NCI-H2029 (cell line): ENCODE measurements around the gene SDK1.

Source experiments
- DNase-seq: peaks from one replicate; lab custom pipeline; 2025; lab: John Stamatoyannopoulos, UW

SDK1 gene

DNA sequence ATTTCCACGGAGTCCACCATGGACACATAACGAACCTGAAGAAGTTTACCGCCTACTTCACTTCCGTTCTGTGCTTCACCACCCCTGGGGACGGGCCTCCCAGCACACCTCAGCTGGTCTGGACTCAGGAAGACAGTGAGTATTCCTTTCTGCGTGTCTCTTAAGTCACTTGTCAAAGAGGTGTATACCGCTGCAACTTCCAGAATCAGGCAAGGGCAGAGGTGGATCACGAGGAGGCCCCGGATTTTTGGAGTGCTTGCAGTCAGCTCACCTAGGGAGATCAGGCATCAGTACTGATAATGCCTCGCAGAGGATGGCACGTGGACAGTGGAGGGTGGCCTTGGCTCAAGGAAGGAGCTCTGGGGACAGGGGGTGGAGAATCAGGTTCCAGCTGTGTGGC is 750.6 kb downstream of the SDK1 start:
- no peak for DNase-seq

GRCh38 chr7:4052130-4052529 is 751.1 kb downstream of the SDK1 start:
- no peak for DNase-seq

- no peak for DNase-seq
Measured at GRCh38 chr7:4054158-4054557, 753.1 kb downstream of the SDK1 start.

GRCh38 chr7:4056552-4057288 is 755.7 kb downstream of the SDK1 start:
- DNase-seq: no peak

DNA sequence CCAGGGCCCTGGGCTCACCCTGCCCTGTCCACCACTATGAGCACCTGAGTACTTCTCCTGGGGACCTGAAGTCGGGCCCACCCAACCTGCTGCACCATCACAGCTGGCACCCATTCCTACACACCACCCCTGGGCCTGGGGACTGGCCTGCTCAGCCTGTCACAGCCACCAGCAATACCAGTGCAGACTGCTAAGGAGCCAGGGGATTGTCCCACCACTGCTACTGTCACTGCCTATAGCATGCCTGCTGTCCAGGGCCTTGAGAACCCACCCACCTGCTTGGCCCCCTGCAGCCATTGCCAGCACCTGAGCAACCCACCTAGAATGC is 756.2 kb downstream of the SDK1 start:
- no peak for DNase-seq

DNA sequence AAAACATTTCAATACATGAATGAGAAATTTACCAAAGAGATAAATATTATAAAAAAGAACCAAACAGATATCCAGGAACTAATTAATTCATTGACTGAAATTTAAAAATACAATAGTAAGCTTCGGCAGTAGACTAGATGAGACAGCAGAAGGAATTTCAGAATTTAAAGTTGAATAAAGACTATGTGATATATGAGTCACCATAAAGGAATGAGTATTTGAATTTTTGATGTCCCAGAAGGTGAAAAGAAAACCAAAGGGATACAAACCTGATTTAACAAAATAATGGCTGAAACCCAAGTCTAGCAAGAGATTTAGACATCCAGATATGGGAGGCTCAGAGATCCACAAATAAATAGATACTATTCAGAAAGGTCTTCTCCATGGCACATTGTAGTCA is 757.1 kb downstream of the SDK1 start:
- no peak for DNase-seq

- no peak for DNase-seq
Measured at GRCh38 chr7:4065190-4065589, 764.1 kb downstream of the SDK1 start.

DNA sequence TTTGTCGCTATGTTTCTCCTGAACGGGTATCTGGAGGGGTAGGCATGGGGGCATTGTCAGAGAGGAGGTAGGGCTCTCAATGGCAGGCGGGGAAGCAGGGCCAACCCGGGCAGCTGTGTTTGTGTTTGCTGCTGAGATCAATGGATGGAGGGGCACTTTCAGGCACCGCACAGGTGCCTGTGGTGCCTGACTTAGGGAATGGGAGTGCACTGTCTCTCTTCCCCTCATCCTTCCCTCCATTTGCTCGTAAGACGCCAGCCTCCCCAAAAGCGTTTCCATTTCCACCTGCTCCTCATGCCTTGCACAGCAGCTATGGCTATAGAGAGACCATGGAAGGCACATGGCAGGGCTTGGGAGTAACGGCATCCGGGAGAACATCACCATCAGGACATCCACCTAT is 765.2 kb downstream of the SDK1 start:
- no peak for DNase-seq

DNA sequence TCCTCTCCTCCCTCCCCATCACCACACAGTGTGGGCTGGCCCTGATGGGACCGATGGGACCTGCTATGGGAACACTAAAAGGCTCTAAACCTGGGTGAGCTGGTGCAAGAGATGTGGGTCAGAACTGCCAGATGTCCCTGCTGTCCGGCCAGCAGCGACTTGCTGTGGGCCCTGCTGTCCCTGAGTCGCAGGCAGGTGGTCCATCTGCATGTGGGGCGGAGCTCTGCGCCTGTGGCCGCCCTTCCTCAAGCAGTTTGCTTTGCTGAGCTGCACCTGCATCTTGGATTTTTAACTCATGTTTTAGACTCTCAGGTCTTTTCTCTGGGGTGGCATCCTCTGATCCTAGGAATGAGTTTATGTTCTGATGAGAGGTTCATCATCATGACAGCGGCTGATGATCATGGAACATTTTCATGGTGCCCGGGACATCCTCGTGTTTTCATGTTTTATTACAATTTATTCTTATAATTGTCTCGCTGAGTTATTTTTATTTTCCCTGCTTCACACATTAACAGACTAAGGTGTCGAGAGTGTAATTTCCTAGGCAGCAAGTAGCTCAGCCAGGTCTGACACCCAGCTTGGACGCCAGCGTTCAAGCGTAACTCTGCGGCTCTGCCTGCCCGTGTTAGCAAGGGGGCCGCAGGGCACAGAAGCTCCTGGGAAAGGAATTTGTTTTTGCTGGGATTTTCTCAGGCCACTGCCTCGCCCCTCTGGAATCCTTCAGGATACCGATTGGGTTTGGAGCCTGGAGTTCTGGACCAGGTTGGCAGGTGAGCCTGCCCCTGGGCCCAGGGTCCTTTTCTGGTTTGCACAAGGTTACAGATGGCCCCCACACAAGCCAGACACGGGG is 765.8 kb downstream of the SDK1 start:
- DNase-seq: no peak

- DNase-seq: no peak
Measured at GRCh38 chr7:4067476-4067760, 766.4 kb downstream of the SDK1 start.

GRCh38 chr7:4067874-4068273 is 766.8 kb downstream of the SDK1 start:
- DNase-seq: no peak

DNA sequence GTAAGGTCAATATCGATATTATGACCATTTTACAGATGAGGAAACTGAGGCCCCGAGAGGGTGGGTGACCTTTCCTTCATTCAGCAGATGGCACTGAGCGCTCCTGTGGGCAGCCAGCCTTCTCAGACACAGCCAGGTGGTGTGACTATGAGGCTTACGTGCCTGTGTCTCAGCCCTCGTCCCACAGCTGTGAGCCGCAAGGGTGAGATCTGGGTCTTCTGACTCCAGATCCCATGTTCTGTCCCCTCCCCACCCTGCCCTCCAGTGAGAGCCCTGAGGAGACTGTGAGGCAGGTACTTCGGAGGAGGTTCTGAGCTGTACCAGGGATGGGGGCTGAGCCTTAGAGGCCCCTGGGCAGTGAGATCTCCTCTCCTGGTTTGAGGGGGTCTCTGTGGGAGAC is 767.2 kb downstream of the SDK1 start:
- no peak for DNase-seq

- no peak for DNase-seq
Measured at GRCh38 chr7:4069268-4070095, 768.4 kb downstream of the SDK1 start.

- no peak for DNase-seq
Measured at GRCh38 chr7:4070214-4070613, 769.2 kb downstream of the SDK1 start.

DNA sequence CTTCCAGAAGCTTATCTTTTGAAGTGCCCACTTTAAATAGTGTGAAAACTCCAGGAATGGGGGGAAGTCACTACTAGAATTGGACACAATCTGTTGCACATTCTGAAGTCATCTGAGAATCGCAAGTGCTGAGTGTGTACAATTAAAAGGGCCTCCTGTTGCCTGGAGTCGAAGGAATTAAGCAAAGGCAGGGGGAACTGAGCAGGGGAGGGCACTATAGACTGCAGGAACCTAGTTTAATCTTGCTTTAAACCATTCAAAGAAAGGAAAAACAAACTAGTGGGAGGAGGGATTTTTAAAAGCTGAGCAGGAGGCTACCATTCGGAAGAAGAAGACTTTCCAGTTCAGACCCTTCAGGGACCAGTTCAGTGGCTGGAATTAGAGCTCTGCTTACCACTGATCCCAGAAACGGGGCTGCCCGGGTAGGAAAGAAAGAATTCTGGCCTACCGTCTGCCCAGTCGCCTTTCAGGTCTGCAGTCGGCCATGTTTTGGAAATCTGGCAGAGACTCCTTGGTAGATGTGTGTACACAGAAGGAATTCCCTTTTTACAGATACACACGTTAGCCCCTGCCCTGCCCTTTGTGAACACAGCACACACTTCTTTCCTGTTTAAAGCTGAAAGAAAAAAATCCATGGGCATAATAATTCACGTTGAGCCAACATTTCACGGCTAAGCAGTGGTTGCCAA is 770.5 kb downstream of the SDK1 start:
- DNase-seq: no peak

DNA sequence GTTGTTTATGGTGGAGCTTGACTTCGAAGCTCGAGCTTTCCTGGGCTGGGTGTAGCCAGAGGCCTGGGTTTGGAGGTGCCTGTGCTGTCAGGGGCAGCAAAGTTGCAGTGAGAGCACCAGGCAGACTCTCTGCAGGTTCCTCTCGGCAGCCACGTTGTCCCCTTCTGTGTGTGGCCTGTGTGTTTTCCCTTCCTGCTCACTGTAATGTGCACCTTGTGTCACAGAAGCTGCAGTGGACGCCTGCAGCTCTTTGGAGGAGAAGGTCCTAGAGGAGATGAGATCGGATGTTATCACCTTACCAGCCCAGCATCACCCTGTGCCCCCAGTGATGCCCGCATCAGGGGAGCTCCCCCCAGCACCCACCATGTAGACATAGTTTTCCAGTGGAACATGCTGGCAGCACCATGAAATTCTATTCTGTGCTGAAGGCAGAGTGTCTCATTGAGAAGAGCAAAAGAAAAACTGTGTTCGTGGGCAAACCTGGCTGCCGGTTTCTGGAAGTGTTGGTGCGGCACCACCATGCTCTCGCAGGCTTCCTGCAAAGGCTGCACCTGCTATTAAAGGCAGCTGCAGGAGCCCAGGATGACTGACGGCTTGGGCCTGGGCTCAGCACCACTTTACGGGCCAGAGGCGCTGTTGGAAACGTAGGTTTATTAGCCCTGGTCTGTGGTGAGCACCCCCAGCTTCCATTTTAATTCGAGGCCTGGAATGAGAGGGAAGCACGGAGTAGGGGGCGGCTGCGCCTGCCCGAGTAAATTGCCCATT is 771.3 kb downstream of the SDK1 start:
- no peak for DNase-seq

DNA sequence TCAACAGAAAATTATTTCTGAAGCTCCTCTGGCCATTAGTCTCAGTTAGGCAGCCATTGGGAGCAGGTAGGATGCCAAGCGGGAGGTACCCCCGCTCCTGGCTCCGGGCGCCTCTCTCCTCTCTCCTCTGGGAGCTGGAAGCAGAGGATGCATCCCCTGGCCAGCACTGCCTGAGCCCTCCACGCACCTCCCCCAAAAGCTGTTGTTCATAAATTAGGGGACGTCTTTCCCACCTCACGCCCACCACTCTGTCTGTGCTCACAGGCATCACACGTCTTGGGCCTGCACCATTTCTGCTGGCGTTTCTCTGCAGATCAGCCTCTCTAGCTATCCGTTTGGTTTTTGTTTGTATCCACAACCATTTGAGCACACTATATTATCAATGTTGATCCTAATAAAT is 772.0 kb downstream of the SDK1 start:
- DNase-seq: no peak

GRCh38 chr7:4073750-4074149 is 772.7 kb downstream of the SDK1 start:
- DNase-seq: no peak

GRCh38 chr7:4074407-4074806 is 773.4 kb downstream of the SDK1 start:
- DNase-seq: no peak

GRCh38 chr7:4074994-4075393 is 773.9 kb downstream of the SDK1 start:
- no peak for DNase-seq

DNA sequence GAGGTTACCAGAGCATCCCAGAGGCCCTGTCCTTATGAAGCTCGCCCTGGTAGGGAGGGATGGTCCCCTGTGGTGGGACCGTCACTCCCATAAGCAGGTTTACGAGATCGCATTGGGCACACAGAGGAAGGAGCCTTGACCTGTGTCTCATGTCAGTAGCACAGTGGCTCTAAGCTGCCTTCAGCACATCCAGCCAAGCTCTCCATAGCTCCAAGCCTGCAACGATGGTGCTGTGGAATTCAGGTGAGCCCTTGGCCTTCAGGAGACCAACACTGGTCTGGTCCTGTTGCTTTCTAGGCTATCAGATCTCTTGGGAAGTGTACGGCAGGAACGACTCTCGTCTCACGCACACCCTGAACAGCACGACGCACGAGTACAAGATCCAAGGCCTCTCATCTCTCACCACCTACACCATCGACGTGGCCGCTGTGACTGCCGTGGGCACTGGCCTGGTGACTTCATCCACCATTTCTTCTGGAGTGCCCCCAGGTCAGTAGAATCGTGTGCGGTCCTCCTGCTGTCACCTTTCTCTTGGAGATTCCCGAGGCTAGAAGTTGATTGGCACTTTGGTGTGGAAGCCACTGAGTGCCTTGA is 775.7 kb downstream of the SDK1 start:
- DNase-seq: no peak
